Hepatocyte (in vitro differentiated cells): Measurements from ENCODE around the gene OPCML. TPM values are rescaled to one million over a fixed set of nuclear protein-coding genes. Genes with fewer than 3 reads are reported as not detected.

Source experiments
- DNase-seq: peaks from one replicate; pipeline ENCODE4 v3.0.0-alpha.2; 2016; ENCODE audit warnings: low spot score
- H2AFZ ChIP-seq: fragments of 200-600 bp; sonication (generic); 2 replicates; pipeline ENCODE4 v1.6.0; 2016; ENCODE audit warnings: antibody characterized with exemption, mild to moderate bottlenecking
- H3K27ac ChIP-seq: fragments of 200-600 bp; sonication (generic); 2 replicates; pipeline ENCODE4 v1.5.1; 2016; ENCODE audit warnings: mild to moderate bottlenecking
- H3K27me3 ChIP-seq: fragments of 200-600 bp; sonication (generic); 2 replicates; pipeline ENCODE4 v1.6.1; 2016
- H3K36me3 ChIP-seq: fragments of 200-600 bp; sonication (generic); replicated peaks from 2 replicates; pipeline ENCODE4 v1.5.1; 2016; ENCODE audit warnings: low read depth; ENCODE audit not compliant: insufficient read depth
- H3K4me1 ChIP-seq: fragments of 200-600 bp; sonication (generic); 2 replicates; pipeline ENCODE4 v1.5.1; 2016; ENCODE audit warnings: mild to moderate bottlenecking, moderate library complexity; ENCODE audit not compliant: insufficient read depth
- H3K4me2 ChIP-seq: fragments of 200-600 bp; sonication (generic); 2 replicates; pipeline ENCODE4 v1.6.0; 2016
- H3K4me3 ChIP-seq: fragments of 200-600 bp; sonication (generic); 2 replicates; pipeline ENCODE4 v1.5.1; 2016; ENCODE audit warnings: mild to moderate bottlenecking
- H3K79me2 ChIP-seq: fragments of 200-600 bp; sonication (generic); 2 replicates; pipeline ENCODE4 v1.6.0; 2017; ENCODE audit warnings: mild to moderate bottlenecking
- H3K9me2 ChIP-seq: fragments of 200-600 bp; sonication (generic); replicated peaks from 2 replicates; pipeline ENCODE4 v1.6.0; 2017; ENCODE audit warnings: mild to moderate bottlenecking; ENCODE audit not compliant: insufficient read depth
- H3K9me3 ChIP-seq: fragments of 200-600 bp; sonication (generic); 2 replicates; pipeline ENCODE4 v1.5.1; 2016; ENCODE audit warnings: low read depth, mild to moderate bottlenecking
- H4K20me1 ChIP-seq: fragments of 200-600 bp; sonication (generic); 2 replicates; pipeline ENCODE4 v1.6.0; 2016; ENCODE audit warnings: mild to moderate bottlenecking; ENCODE audit not compliant: insufficient read depth, poor library complexity, severe bottlenecking
- CTCF ChIP-seq: fragments of 200-600 bp; sonication (generic); IDR thresholded peaks from 2 replicates; pipeline ENCODE4 v1.5.1; 2016; ENCODE audit warnings: antibody characterized with exemption, mild to moderate bottlenecking; ENCODE audit not compliant: poor library complexity
- EZH2 ChIP-seq: fragments of 200-600 bp; sonication (generic); IDR thresholded peaks from 2 replicates; pipeline ENCODE4 v1.6.1; 2016; ENCODE audit warnings: antibody characterized with exemption, mild to moderate bottlenecking, borderline replicate concordance
- EZH2phosphoT487 ChIP-seq: fragments of 200-600 bp; sonication (generic); IDR thresholded peaks from one replicate; pipeline ENCODE4 v1.6.1; 2018; ENCODE audit warnings: antibody characterized with exemption, mild to moderate bottlenecking, low read depth, moderate library complexity; ENCODE audit not compliant: unreplicated experiment, severe bottlenecking
- WGBS: methylation state at CpG from one replicate; pipeline ENCODE4 v1.1.6; 2016; ENCODE audit warnings: low lambda C conversion rate; ENCODE audit errors: missing lambda C conversion rate; 5-methylcytosine and 5-hydroxymethylcytosine counted together
- polyA plus RNA-seq: library from polyadenylated mRNA; unstranded; fragments of >200 nt; fragmentation: Nextera tagmentation; extraction: Ambion mirVana; gene quantifications from 2 replicates; pipeline ENCODE4 v1.2.1, GENCODE V29; 2016
- total RNA-seq: library from RNA; depleted of rRNA; stranded (reverse); fragments of >200 nt; gene quantifications from 2 replicates; pipeline ENCODE4 v1.2.3, GENCODE V29; 2014

Gene OPCML
- total and polyA plus RNA-seq, 2 experiments from 2014 or later = 0.37 to 0.98 TPM

GRCh38 chr11:132414451-132414850, 1117.8 kb downstream of the OPCML start:
- 84% methylated on average over 6 of the region's 6 CpGs for WGBS

GRCh38 chr11:132410383-132410782, 1121.9 kb downstream of the OPCML start:
- Histone ChIP-seq H3K4me2 (no peak overlapping the region), H3K4me1 (no peaks in the 10 kb centered on the region), H3K27me3 (no peaks in the 10 kb centered on the region), H2AFZ (no peak overlapping the region), H4K20me1 (no peaks in the 10 kb centered on the region), H3K9me3 (no peaks in the 10 kb centered on the region), H3K4me3 (no peak overlapping the region), H3K9me2 (no peaks in the 10 kb centered on the region), H3K79me2 (no peaks in the 10 kb centered on the region), H3K36me3 (no peaks in the 10 kb centered on the region), H3K27ac (no peak overlapping the region)
- WGBS = 93% methylated on average over 2 of the region's 2 CpGs
- TF ChIP-seq EZH2 (no peak), CTCF (no peak), EZH2phosphoT487 (no peak)
- no peak for DNase-seq

More at GRCh38 chr11:132414451-132414850, 1117.8 kb downstream of the OPCML start:
- Histone ChIP-seq H3K27ac (no peak overlapping the region), H3K36me3 (no peaks in the 10 kb centered on the region), H3K27me3 (peaks cover 3% of the 10 kb centered on the region), H3K9me3 (no peaks in the 10 kb centered on the region), H3K4me2 (no peak overlapping the region), H3K9me2 (no peaks in the 10 kb centered on the region), H3K4me3 (no peak overlapping the region), H2AFZ (no peak overlapping the region), H3K4me1 (no peaks in the 10 kb centered on the region), H3K79me2 (no peaks in the 10 kb centered on the region), H4K20me1 (no peaks in the 10 kb centered on the region)
- no peak for DNase-seq
- TF ChIP-seq EZH2phosphoT487 = no peak
- TF ChIP-seq EZH2 = no peak
- TF ChIP-seq CTCF = no peak

- Histone ChIP-seq H3K9me3 (no peaks in the 10 kb centered on the region), H4K20me1 (no peaks in the 10 kb centered on the region), H3K27me3 (no peaks in the 10 kb centered on the region), H3K4me2 (no peak overlapping the region), H3K9me2 (no peaks in the 10 kb centered on the region), H3K79me2 (no peaks in the 10 kb centered on the region), H3K27ac (no peak overlapping the region), H3K36me3 (no peaks in the 10 kb centered on the region), H3K4me3 (no peak overlapping the region), H3K4me1 (no peaks in the 10 kb centered on the region), H2AFZ (no peak overlapping the region)
- no peak for DNase-seq
- WGBS = 81% methylated on average over 3 of the region's 3 CpGs
- TF ChIP-seq EZH2phosphoT487 (no peak), CTCF (no peak), EZH2 (no peak)
Measured at GRCh38 chr11:132409573-132410355, 1122.5 kb downstream of the OPCML start.
